Germinal center (tissue), 1 donor: ENCODE measurements around the gene ZNF462.

ENCODE experiments used
- DNase-seq: peaks from one replicate; pipeline ENCODE4 v3.0.0; 2012; ENCODE audit warnings: mixed read lengths, low spot score

The ZNF462 gene

DNA sequence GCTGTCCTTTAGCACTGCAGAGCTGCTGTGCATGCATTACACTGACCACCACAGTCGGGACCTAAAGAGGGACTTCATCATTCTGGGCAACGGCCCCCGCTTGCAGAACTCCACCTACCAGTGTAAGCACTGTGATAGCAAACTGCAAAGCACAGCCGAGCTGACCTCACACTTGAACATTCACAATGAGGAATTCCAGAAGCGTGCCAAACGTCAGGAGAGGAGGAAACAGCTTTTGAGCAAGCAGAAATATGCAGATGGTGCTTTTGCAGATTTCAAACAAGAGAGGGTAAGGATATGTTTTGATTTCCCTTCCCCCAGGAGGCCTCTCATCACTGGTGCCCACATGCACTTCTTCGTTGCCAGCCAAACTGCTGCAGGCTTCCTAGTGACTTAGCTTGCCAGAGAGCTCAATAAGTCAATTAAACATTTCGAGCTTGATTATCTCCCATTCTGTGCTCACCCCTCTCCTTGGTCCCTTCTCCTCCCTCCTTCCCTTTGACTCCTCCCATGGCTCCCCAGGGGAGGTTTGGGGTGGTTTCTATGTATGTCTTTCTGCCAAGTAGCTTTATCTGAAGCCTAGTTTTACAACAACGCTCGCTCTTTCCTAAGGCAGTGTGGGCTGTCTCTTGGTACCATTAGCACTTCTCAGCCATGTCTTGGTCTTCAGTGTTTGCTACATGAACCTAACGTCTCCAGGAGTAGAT lies 66.7 kb downstream of the ZNF462 start:
- DNase-seq = no peak

DNA sequence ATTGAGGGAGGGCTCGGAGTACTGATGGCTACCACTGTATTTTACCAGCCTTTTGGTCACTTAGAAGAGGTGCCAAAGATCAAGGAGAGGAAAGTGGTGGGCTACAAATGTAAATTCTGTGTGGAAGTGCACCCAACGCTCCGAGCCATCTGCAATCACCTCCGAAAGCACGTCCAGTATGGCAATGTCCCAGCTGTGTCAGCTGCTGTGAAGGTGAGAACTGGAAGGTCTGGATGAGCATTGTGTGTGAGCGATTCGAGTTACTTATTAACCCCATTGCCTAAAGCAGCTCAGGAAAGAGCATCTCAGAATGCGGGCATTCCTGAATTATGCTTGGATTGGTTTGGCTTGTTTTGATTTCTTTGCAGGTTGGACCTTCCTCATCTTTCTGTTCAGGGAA lies 67.5 kb downstream of the ZNF462 start:
- DNase-seq = no peak

- no peak for DNase-seq
Observed at GRCh38 chr9:106931466-106931865, 68.5 kb downstream of the ZNF462 start.

GRCh38 chr9:106932178-106932577 lies 69.2 kb downstream of the ZNF462 start:
- no peak for DNase-seq

DNA sequence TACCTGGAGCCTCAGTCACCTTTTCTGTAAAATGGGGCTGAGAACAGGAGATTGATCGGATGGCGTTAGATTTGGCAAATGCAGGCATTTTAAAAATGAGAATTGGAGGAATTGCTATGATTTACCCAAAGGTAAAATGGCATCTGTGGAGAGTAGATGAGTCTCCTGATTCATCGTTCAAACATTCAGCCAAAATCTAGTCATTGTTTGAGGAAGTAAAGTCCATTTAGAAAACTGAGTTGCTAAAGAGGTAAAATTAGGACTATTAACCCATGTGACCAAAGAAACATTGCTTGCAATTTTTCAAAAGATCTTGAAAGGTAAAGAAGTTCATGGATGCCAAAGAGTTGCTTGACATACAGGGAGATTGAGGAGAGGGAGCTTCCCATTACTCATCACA lies 69.7 kb downstream of the ZNF462 start:
- no peak for DNase-seq

DNA sequence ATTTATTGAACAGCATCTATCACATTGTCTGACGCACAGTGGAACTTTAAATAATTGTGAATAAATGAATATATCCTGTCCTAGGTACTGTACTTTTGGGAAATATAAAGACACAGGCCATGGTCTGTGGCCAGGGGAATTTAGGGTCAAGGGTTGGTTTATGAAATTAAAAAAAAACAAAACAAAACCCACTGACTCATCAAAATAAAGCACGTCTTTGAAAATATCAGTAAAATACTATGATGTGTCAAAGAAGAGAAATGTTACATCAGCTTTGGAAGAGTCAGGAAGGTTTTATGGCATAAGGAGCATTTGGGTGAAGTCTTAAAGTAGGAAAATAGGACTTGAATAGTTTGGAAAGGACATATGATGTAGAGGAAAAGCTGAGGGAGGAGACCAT lies 70.5 kb downstream of the ZNF462 start:
- no peak for DNase-seq

DNA sequence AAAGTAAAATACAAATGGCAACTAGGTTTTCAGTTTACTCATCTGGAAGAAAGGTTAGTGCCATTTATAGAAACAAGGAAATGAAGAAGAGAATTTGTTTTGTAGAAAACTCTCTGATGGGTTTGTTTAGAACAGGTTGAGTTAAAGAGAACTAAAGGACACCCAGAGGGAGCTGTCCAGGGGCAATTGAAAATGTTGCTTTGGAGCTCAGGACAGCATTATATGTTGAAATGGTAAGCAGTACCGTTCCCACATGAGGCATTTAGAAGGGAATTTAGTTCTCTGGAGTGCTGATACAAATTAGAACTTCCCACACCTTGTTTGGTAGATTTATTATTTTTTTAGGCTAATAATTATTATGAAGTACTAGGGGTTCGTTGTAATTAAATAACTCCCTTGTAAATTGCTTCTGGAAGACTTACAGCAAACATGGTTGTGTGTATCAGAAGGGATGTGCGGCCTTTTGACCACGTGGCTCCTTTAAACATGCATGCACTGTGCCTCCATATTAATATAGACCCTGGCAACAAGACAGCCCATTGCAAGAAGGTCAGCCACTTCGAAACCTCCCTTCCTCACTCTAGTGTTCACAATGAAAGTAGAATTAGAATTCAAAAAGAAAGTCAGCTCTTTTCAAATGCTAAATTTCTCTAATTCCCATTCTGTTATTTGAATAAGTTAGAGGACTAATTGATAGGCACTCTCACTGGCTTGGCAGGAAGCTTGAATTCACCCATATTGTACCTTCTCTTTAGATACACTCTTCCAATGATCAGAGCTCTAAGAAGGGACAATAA lies 71.7 kb downstream of the ZNF462 start:
- no peak for DNase-seq

DNA sequence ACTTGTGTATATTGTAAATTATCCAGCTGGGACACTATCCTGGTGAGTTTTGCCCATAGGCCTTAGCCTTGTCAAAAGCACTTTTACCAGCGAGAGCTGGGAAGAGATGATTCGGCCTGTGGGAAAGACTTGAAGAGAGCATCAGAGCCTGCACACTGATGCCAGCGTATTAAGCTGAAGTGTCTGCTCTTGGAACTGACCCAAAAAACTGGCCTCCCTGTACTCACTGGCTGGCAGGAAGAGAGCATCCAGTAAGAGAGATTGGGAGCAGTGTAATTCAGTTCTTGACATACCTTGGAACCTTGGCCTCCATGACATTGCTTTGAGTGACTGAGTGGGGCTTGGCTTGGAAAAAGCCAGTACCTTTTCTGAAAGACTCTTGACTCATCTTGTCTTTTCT lies 73.7 kb downstream of the ZNF462 start:
- no peak for DNase-seq

DNA sequence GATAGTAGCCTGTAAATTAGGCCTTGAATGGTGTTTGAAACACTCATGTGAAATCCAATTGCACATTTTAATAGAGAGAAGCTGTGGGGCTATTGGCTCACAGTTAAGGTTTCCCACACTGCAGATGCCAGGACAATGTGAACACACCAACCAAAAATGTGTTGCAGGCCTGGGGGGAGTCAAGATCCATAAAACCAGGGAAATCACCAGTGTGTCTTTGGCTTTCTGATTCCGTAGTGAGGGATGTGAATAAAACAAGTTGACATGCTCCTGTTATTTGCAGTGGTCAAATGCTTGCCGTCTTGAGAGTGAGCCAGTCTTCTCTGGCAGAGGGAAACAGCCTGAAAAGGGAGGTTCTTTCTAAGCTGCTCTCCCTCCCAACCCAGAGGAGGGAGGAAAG lies 79.0 kb downstream of the ZNF462 start:
- no peak for DNase-seq

- no peak for DNase-seq
Observed at GRCh38 chr9:106945727-106946660, 83.0 kb downstream of the ZNF462 start.

DNA sequence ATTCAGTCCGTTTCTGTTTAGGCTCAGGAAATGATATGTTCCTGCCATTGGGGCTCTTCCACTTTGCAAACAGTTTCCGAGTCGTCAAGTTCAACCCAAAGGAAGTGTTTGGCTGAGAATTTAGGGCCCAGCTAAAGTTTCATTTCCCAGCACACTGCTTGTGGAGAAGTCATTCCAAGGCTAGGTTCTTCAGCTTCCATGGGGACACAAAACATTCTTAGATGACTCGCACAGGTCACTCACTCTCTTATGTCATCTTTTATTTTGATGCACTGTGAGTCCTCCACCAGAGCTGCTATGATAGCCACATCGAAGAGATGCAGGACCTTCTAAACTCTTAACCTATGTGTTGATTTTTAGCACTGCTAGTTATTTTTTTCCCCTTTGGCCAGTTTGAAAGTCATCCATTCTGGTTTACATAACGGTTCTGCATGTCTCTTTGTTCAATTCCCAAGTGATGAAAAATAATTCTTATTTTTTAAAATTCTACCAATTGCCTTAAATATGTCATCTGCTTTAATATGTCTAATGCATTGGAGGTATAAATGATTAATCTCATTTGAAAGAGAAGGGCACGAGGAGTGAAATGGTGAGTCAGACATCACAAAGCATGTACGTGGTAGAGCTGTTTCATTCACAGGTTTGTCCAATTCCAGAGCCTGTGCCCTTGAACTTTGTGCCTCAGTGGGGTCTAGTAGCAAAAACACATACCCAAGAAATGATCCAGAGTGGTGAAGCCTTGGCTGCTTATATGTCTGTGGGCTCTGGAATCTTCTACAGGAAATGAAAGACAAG lies 84.3 kb downstream of the ZNF462 start:
- no peak for DNase-seq

- no peak for DNase-seq
Observed at GRCh38 chr9:106953174-106953573, 90.2 kb downstream of the ZNF462 start.

- DNase-seq = no peak
Observed at GRCh38 chr9:106954558-106954957, 91.6 kb downstream of the ZNF462 start.

- DNase-seq = no peak
Observed at GRCh38 chr9:106954974-106955850, 92.2 kb downstream of the ZNF462 start.

- no peak for DNase-seq
Observed at GRCh38 chr9:106956971-106957370, 94.0 kb downstream of the ZNF462 start.

GRCh38 chr9:106958955-106959657 lies 96.1 kb downstream of the ZNF462 start:
- no peak for DNase-seq

- DNase-seq = no peak
Observed at GRCh38 chr9:106960258-106960657, 97.3 kb downstream of the ZNF462 start.

GRCh38 chr9:106961623-106962022 lies 98.7 kb downstream of the ZNF462 start:
- no peak for DNase-seq

- DNase-seq = no peak
Observed at GRCh38 chr9:106962122-106962521, 99.2 kb downstream of the ZNF462 start.
